HG02970 (cell line): ENCODE results near the gene ASMTL.
"Not testable (repeated sequence)": the region's sequence is repeated elsewhere in the genome, so short reads cannot be mapped to it uniquely, and the experiment has no call there.

Experiments
- ATAC-seq: cut with Tn5 transposase; IDR thresholded peaks from one replicate; pipeline ENCODE4 v1.9.1; 2021; ENCODE audit warnings: mild to moderate bottlenecking, moderate library complexity, moderate number of reproducible peaks; ENCODE audit not compliant: unreplicated experiment, low FRiP score

The ASMTL gene

DNA sequence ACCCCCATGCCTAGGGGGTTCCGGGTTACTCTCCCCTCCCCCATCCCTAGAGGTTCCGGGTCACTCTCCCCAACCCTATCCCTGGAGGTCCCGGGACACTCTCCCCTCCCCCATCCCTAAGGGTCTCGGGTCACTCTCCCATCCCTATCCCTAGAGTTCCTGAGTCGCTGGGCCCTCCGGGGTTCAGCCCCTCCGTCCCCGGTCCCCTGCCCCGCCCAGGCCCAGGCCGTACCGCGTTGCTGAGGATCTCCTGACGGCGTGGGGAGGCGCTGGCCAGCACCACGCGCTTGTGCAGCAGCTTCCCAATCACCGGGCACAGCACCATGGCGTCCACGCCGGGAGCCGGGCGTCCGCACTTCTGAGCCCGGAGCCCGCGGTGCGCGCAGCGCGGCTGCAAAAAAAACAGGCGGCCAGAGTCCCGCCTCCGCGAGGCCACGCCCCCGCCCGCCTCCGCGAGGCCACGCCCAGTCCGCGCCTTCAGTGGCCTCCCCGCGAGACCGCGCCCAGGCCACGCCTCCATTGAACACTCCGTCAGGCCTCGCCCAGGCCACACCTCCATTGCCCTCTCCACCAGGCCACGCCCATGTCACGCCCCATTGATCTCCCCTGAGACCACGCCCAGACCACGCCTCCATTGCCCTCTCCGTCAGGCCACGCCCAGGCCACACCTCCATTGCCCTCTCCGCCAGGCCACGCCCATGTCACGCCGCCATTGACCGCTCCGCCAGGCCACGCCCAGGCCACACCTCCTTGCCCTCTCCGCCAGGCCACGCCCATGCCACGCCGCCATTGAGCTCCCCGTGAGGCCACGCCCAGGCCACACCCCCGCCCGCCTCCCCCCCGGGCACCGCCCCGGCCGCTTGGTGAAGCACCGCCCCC is at the start of gene ASMTL:
Gene ASMTL (minus strand): TSS at position 394 of the 879 bp plus-strand sequence. CDS start 69 bp downstream, at position 325.
- peak; percentile 66 for ATAC-seq

- ATAC-seq, result peak; percentile 43
Measured at GRCh38 chrX:1502241-1502640, 49.5 kb upstream of the ASMTL start.

DNA sequence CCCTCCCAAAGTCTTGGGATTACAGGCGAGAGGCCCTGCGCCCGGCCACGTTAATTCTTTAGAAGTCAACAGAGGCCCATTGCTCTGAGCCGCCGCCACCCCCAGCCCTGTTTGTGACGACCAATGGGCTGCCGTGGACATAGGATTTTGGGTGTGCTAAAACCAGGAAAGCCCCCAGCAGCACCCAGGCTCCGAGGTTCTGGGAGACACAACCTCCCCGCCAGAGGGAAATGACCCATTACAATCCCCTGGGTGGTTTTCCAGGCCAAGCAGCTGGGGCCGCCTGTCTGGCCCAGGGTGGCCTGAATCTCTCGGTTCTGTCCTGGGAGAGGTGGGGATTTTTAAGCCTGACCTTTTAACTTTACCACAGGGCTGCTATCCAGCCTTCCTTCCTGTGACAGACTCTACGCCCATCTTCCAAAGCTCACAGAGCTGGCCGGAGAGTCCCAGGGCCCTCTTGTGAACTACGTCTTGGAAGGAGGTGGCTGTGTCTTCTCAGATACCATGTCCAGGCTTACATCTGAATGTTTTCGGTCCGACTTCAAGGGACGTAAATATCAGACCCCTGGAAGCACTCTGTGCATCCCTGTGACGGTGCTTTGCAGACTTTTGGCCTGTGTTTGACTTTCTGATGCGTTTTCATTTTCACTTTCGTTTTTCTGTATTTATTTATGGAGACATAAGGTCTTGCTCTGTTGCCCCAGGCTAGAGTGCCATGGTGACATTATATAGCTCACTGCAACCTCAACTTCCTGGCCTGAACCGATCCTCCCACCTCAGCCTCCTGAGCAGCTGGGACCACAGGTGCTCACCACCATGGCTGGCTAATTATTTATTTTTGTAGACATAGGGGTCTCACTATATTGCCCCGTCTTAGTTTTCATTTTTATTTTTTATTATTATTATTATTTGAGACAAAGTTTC is 48.3 kb upstream of the ASMTL start:
- peak; percentile 68 for ATAC-seq

GRCh38 chrX:1496076-1496475 is 43.4 kb upstream of the ASMTL start:
- no peak for ATAC-seq

DNA sequence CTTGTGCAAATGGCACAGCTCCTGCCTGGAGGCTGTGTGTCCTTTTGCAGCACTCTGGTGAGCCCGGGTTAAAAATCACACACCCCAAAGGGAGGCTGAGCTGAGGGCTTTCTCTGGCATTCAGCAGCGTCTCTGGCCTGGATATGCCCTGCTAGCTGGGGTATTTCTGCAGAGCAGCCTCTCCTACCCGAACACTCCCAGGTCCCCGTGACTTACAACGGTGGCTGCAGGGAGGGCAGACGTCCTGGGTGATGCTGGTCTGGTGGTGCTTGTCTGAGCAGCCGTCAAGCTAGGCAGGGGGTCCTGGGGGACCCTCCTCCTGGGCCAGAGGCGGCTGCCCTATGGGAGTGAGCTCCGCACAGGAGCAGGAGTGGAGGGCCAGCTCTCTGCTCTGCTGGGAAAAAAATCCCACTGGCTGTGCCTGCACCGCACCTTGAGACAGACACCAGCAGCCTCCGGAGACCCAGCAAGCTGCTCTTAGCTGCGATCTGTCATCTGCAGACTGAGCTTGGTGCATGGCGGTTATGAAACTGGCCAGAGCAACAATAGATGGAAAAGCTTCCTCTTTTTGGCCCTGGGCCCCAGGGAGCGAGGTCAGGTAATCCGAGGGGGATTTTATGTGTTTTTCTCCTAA is 41.3 kb upstream of the ASMTL start:
- ATAC-seq, result peak; percentile 41

DNA sequence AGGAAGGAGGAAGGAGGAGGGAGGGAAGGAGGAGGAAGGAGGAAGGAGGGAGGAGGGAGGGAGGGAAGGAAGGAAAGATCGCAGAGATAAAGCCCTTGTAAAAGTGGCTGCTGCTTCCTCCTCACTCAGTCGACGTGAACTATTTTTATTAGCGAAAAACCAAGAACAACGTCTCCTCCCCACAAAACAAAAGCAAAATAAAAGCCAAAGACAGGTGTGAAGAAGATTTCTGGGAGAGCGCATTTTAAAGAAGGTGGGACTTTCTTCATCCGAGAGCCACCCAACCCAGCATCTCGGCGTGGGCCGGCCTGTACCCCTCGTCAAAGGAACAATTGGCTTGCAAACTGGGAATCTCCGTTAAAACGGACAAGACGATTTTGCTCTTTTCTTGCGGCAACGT is 40.7 kb upstream of the ASMTL start:
- no peak for ATAC-seq

GRCh38 chrX:1492421-1493012 is 39.8 kb upstream of the ASMTL start:
- no peak for ATAC-seq

DNA sequence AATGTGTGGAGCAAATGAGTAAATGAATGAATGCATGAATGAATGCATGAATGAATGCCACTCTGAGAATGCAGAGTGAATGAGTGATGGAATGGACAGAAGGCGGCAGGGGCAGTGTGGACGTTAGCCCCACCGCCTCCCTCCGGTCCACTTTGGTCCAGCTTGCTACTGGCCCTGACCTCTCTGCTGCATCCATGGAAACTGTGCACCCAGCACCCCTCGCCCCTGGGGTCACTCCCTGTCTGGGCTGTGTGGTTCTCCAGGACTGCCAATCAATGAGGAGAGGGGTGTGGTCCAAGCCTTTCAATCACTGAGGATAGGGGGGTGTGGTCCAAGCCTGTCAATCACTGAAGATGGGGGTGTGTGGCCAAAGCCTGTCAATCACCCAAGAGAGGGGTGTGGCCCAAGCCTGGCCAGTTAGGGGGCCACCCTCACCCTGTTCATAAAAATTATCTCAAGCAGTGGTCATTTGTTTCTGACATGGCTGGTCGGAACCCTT is 39.2 kb upstream of the ASMTL start:
- ATAC-seq, result peak; percentile 64

DNA sequence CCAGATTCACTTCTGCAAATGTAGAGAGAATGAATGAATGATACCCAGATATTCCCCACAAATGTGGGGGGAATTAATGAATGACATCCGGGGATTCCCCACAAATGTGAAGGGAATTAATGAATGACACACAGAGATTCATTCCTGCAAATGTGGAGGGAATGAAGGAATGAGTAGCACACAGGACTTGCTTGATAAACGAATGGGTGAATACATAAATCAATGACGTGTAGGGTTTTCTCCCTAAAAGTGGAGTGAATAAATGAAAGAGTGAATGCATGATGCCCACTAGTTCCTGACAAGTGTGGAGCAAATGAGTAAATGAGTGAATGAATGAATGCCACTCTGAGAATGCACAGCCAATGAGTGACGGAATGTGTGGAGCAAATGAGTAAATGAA is 38.5 kb upstream of the ASMTL start:
- ATAC-seq, result not testable (repeated sequence)

- not testable (repeated sequence) for ATAC-seq
Measured at GRCh38 chrX:1490723-1491122, 38.0 kb upstream of the ASMTL start.

- not testable (repeated sequence) for ATAC-seq
Measured at GRCh38 chrX:1489354-1489753, 36.6 kb upstream of the ASMTL start.

GRCh38 chrX:1488745-1489144 is 36.0 kb upstream of the ASMTL start:
- ATAC-seq, result no peak

DNA sequence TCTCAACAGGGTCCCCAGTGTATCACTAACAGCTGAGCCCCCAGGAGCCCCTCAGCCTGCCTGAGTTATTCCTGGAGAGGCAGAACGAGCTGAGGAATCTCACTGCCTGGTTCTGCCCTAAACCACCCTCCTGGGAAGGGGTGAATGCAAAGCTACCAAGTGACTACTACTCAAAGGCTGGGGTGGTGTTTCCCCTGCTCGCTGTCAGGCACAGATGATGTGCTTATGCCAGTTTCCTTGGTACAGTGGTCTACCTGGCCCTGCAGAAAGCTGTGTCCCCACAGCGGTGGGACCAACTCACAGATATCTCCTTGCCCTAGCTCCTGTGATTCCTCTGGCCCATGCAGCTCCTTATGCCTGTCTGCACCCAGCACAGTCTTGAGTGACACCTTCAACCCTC is 35.4 kb upstream of the ASMTL start:
- no peak for ATAC-seq

GRCh38 chrX:1487401-1487800 is 34.7 kb upstream of the ASMTL start:
- no peak for ATAC-seq

GRCh38 chrX:1486749-1487361 is 34.1 kb upstream of the ASMTL start:
- no peak for ATAC-seq

GRCh38 chrX:1486177-1486576 is 33.5 kb upstream of the ASMTL start:
- ATAC-seq, result no peak

DNA sequence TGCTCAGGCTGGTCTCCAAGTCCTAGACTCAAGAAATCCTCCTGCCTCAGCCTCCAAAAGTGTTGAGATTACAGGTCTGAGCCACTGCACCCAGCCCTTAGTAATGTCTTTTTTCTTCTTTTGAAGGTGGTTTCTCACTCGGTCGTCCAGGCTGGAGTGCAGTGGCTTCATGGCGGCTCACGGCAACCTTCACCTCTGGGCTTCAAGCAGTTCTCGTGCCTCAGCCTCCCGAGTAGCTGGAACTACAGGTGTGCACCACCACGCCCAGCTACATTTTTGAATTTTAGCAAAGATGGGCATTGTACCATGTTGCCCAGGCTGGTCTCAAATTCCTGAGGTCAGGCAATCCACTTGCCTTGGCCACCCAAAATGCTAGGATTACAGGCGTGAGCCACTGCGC is 32.3 kb upstream of the ASMTL start:
- no peak for ATAC-seq

GRCh38 chrX:1484638-1485019 is 31.9 kb upstream of the ASMTL start:
- no peak for ATAC-seq

- ATAC-seq, result peak; percentile 34
Measured at GRCh38 chrX:1483843-1484637, 31.3 kb upstream of the ASMTL start.
